ENCODE data around the gene KCNJ8.
"Not testable (repeated sequence)": the region's sequence is repeated elsewhere in the genome, so short reads cannot be mapped to it uniquely, and the experiment has no call there.

KCNJ8 gene

DNA sequence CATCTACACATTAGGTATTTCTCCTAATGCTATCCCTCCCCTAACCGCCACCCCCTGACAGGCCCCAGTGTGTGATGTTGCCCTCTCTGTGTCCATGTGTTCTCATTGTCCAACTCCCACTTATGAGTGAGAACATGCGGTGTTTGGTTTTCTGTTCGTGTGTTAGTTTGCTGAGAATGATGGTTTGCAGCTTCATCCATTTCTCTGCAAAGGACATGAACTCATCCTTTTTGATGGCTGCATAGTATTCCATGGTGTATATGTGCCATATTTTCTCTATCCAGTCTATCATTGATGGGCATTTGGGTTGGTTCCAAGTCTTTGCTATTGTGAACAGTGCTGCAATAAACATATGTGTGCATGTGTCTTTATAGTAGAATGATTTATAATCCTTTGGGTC, 8.2 kb upstream of the KCNJ8 start:
- DNase-seq = not testable (repeated sequence)

DNA sequence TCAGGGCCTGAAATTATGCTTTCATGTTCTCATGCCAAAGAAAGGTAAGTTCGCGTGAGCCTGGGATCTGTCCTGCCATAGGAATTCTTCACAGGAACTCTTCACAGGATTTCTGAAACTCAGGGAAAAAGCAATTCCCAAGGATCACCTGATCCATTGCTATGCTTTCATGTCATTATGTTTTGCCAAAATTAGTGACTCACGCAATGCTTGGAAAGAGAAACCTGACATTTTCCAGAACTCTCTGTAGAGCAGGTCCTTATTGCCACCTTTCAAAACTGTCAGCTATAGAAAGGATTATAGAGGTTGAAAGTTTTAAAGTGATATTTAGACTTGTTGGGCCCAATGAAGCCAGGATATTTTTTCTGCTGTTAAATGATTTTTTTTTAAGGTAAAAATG, 6.3 kb upstream of the KCNJ8 start:
- DNase-seq = no peak

DNA sequence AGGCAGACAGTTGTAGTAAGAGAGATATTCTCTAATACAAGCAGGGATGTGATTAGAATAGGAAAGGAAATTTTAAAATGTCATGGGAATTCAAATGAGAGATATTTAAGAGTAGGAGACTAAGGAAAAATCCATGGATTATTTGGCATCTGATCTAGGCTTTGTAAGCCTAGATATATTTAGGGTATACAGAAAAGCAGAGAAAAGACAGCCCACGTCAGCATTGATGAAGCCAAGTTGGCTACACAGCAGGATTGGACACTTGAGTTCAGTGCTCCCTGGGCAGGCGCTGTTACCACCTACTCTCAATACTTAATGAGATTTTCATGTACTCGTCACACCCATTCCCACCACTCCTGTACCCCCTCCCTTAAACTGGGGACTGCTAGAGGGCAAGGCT, 1.7 kb upstream of the KCNJ8 start:
- no peak for DNase-seq

DNA sequence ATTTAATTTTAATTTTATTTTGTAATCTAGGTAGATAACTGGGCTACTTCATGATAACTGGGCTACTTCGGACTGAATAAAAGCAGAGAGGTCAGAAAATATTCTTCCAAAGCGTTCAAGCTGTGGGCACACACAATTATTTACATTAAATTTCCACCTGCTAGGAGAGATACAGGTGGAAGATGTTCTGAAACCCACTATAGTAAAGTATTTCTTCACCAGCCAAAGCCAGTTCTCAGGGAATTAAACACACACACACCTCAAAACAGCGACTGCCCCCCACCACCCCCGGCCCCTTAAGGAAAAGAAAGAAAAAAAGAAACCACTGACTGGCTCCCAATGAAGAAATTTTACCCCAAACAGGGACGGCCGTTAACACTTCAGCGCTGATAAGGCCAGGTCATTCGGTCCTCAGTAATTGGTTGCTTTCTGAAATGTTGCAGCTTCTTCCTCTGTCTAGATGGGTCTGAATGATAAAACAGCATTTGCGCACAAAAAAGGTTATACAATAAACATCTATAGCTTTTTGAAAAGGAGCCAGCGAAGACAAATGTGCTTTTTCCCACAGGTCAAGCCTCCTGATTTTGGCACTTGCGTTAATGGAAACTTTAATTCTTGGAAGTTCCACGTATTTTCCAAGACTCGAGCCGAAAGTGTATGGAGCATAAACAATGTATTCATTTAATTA, 771 bp upstream of the KCNJ8 start:
- no peak for DNase-seq

DNA sequence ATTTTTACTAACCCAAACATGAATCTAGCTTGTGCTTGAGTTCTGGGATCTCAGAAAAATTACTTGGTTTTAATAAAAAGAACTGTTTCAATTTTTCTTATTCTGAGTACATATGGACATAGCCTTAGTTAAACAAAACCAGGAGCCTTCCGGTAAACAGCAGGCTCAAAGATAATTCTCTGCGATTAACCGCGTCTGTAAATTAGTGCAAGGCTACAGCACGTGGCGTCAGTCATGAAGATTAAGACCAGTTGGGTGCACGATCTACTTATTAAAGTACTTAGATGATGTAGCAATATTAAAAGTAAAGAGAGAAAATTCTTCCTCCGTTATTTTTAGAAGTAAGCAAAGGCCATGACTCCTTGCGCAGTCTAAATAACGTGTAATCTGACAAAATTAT, 700 bp downstream of the KCNJ8 start:
- DNase-seq = peak; percentile 28 to 31

DNA sequence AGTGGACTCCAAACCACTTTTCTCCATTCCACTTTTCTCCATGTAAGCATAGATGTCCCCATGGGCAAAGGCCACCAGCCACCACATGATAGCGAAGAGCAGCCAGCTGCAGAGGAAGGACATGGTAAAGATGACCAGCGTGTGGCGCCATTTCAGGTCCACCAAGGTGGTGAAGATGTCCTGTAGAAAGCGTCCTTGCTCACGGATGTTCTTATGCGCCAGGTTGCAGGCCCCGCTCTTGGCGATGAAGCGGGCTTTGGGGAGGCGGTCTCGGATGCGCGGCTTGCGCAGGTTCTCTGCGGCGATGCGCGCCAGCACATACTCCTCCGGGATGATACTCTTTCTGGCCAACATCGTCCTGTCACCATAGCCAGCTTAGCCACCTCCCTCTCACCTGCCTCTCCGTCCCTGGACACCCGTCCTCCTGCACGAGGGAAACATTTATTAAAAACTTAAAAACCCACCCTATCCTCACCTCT, 1.2 kb downstream of the KCNJ8 start:
- peak in 1 of 2 experiments; percentile 28 for DNase-seq

DNA sequence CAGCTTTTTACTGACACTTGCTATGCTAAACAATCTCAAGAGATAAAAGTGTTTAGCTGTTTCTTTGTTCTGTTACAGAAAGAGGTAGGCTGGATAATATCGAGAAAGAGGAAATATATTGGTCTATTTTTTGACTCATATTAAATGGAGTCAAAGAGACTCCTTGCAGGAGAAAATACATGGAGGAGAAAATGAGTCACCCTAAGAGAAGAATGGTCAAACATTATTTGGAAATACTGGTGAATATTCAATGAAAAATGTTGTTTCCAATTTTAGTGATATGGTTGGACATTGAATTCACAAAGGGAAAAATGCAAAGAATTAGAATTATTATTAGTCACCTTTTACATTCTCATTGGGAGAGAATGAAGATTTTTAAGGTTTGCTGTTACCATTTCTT, 3.2 kb downstream of the KCNJ8 start:
- no peak for DNase-seq

DNA sequence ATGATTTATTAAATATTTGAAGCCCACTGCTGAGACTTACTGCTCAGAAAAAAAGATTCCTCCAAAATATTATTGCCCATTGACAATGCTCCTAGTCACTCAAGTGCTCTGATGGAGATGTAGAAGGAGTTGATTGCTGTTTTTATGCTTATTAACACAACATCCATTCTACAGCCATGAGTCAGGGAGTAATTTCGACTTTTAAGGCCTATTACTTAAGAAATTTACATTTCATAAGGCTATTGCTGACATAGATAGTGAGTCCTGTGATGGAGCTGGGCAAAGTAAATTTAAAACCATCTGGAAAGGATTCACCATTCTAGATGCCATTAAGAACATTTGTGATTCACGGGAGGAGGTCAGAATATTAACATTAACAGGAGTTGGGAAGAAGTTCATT, 5.2 kb downstream of the KCNJ8 start:
- DNase-seq = no peak

DNA sequence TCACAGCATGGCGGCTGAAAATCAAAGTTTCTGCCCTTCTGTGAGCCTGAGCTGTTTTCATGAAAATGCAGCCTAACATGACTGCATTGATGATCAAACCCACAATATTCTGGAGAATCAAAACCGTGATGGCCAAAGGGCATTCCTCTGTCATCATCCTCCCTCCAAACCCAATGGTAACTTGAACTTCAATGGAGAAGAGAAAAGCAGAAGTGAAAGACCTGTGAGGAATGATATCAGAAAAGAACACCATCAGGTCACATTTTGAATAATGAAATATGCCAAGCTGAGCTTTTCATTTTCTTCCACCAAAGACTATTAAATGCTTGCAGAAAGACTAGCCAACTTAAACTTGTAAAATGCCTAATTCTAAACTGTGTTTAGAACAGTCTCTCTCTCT, 8.1 kb downstream of the KCNJ8 start:
- no peak for DNase-seq

DNA sequence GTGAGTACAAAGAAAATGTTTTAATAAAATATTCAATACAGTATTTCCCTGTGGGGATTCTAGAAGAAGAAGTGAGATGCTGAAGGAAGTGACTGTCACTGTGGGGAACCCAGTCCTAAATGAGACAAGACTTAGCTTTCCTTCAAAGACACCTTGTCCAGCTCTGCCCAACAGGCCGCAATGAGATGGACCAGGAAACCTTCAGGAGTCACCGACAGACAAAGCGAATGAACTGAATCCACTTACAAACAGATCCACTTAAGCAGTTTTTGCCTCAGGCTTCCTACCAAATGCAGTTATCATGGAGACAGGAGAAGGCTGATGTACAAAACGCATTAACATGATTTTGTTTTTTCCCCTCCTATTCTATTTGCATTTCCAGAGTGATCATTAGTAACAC, 9.6 kb downstream of the KCNJ8 start:
- DNase-seq = no peak

DNA sequence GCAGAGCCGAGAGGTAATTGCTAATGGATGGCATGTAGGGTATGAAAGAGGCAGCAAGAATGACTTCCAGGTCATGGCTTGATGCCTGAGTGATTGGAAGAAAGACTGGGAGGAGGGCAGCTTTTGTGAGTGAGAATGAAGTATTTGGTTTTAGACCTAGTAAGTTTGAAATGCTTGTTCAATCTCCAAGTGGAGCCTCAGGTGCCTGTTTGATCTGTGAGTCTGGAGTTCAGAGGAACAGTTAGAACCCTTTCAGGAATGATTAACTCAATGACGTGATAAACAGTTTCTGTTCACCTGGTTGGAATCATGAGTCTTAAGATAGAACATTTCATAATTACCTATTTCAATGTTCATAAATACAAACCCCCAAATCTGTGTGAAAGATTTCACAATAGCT, 10.4 kb downstream of the KCNJ8 start:
- DNase-seq = no peak

DNA sequence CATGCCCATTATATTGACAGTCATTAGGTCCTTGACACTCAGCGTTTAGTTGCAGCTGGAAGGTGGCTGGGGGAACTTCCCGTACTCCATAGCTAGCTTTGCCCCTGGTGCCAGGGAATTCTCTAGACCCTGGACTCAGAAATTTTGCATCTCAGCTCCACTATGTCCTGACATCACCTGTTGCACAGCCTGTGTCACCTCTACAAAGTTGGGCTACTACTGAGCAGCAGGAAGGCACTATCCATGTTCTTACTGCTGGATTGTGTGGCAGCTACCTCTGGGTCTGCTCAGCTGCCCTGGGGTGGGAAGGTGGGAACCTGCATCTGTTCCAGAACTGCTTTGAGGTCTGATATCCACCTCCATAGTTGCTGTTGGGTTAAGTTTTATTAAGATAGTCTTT, 11.0 kb downstream of the KCNJ8 start:
- no peak for DNase-seq

DNA sequence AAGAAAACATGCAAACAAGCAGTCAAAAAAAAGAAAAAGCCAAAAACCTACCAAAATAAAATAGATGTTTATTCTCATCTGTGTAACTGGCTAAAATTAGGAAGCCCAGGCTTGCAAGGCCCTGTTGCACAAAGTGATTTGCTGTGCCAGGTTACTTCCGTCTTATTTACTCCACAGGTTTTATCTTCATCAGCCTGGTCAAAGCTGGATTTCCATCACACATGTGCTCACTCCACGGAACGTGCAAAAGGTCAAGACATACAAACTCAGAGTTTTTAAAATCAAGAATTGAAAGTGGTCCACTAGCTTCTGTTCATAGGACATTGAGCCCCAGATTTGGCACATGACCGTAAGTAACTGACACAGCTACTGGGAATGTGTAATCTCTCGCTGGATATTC, 14.8 kb downstream of the KCNJ8 start:
- no peak for DNase-seq

DNA sequence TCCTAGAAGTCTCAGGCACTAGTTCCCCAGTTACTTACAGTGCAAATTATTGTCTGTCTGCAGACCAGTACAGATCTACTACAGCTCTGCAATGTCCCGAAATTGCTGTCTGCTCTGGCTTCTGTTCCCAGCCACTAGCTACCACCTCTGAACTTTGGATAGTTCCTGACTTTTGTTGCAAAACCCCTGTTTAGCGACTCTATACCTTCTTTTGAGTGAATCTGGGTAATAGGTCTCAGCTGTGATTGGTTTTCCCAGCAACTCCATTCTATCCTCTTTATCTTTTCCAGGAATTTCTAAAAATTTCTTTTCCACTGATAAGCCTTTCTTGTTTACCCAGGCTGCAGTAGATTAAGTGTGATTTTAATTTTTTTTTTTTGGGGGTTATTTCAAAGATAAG, 16.8 kb downstream of the KCNJ8 start:
- DNase-seq = no peak

DNA sequence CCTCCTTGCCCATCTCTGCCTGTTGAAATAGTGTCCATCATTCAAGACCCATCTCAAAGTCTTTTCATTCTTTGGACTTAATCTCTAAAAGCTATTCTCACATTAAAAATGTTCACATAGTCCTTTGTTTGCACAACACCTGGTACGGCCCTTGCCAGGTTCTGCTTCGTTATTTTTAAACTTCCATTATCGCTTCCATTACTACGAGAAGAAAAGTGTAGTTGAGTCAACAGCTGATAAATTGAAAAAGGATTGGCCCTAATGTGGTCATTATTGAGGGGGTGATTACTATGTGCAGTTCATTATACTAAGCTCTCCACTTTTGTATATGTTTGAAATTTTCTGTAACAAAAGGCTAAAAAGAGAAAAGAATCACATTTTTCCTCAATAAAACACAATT, 17.8 kb downstream of the KCNJ8 start:
- no peak for DNase-seq

DNA sequence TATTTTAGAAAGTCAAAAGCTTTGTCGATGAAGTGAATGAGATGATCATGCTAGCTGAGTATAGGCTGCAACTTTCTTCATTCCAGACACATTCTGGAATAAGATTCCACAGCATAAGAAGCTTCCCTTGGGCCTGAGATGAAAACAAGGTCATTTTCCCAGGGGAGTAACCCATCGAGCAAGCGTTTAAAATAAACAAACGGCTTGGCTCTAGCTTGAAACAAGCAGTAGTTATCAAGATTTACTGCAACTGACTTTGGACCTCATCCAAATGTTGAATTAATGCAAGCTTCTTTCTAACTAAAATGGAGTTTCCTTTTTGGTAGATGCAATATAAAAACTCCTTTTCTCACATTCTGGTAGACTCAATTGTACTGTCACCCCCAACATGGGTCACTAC, 23.0 kb downstream of the KCNJ8 start:
- no peak for DNase-seq

DNA sequence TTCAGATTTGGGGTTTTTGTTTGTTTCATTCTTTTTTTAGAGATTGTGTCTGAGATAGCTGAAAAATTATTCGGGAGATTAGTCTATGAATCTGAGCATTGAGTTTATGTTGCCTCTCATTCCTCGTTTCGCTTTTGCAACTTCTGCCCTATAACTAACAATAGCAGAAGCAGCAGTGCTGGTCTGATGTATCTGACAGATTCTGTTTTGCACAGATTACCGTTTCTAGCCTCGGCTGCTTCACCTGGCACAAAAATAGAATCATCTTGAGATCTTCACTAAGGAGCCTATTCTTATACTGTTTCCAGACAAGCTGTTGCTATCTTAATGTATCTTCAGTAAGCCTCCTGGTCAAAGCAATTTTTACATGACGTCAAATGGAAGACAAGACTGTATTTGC, 29.2 kb downstream of the KCNJ8 start:
- no peak for DNase-seq

DNA sequence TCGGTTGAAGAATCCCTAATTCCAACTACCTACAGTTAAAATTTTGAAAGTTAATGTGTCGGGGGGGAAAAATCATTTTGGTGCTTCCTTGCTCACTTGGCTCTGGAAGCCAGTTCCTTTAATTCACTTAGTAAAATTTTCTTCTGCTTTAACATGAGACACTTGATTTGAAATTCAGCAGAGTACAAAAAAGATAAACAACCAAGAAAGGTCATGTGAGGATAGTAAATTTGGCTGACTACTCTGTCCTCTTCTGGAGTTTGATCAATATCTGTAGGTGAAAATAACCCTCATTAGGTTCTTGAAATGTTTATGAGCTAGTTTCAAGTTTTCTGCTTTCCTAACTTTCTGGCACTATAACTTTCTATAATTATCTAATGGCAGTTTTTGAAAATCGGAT, 43.4 kb downstream of the KCNJ8 start:
- DNase-seq = no peak

DNA sequence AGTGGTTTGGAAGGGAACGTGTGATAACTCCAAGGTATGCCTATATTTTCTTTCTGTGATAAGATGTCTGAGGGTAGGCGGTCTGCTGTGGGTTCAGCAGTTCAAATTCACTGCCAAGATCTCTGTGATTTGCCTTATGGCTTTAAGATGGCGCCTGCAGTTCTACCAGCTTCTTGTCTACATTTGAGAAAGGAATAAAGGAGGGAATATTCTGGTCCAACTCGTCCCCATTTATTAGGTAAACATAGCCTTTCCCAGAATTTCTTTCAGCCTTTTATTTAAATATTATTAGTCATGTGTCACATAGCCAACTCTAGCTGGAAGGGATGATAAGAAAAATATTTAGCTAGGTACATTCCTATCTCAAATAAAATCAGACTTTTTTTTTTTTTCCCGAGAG, 48.8 kb downstream of the KCNJ8 start:
- no peak for DNase-seq

DNA sequence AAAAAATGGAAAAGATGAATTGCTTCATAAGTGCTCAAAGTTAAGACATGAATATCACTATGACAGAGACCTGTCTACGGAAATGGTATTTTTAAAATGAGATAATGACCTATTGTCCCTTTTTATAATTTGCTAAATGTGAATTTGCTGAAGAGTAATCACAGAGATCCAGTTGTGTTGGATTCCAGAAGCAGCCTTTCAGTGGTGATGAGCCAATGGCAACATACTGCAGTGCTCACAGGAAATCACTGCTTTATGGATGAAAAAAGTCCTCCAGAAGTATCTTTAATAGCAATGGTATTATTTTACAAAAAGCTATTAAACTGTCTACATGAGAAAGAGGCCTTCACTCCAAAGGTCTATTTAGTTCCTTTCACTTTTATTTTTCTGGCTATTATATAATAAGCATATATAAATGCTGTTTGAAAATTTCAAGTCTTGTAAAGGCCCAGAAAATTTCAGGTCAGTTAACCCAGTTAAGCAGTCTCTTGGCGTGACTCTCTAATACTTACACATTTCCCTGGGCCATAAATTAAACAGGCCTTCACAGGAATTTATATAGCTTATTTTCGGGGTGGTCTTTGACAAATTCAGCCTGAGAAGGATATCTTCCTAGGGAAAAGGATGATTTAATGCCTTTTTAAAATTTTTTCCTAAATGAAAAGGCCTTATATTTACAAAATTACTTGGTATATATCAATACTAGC, 55.4 kb downstream of the KCNJ8 start:
- DNase-seq = no peak

DNA sequence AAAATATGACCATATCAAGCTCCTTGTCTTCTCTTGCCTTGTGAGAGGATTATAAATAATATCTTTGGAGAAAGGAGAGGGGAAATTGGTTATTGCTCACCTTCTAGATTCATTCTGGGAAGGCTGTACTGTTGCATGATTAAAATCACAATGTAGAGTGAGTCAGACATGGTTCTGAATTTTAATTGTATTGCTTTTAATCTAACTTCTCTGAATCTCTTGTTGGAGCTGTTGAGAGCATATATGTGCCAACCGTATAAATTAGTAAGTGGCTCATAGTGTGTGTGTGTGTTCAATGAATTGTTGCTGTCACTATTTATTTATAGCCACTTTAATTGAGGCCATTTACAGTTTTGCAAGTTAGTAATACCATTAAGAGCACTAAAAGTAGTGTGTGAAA, 56.1 kb downstream of the KCNJ8 start:
- DNase-seq = no peak

DNA sequence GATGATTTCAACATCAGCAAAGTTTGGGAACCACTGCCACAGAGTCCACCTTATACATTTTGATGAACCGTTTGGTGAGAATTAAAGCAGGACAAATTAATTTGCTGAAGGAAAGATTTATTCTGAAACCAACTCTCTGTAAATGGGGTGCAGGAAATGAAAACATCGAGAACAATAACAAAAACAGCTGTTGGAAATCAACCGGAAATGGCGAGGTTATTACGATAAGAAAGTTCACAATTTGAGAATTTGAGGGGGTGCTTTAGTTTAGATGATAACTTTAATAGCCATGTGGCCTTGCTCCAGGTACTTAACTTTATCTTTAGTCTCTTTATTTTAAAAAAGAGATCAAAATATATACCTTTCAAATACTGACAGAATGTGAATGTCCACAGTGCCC, 56.7 kb downstream of the KCNJ8 start:
- DNase-seq = no peak

DNA sequence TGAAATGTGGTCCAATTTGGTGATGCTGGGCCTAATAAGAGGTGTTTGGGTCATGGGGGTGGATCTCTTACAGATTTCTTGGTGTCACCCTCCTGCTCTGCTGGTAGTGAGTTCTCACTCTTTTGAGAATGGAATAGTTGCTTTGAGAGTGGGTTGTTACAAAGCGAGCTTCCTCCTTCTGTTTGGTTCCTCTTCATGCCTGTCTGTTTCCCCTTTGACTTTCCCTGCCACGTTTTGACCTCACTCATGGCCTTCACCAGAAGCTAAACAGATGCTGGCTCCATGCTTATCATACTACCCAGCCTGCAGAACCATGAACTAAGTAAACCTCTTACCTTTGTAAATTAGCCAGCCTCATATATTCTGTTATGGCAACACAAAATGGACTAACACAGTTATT, 59.1 kb downstream of the KCNJ8 start:
- no peak for DNase-seq

All from NCI-H524 (cell line).